HepG2 (cell line): ENCODE measurements around the gene SPHK2. TPM values are rescaled to one million over a fixed set of nuclear protein-coding genes. Genes with fewer than 3 reads are reported as not detected.

Source experiments
- ATAC-seq: fragments of 200-7000 bp; cut with Tn5 transposase; 3 replicates; pipeline ENCODE4 v1.9.1; 2020; ENCODE audit warnings: mild to moderate bottlenecking, moderate library complexity
- BruUV-seq: library from RNA; stranded (reverse); fragments of 400-500 nt; replicated peaks from 2 replicates; lab custom pipeline; 2021; lab: Mats Ljungman, UMichigan
- CTCF ChIA-PET: fragments of 300-600 bp; formaldehyde crosslinking; extraction: SDS; loops from one replicate; lab custom pipeline; 2021; ENCODE audit warnings: low total read pairs, inconsistent platforms, low intra/inter-chr PET ratio; lab: Yijun Ruan, JAX
- POLR2A ChIA-PET: fragments of 350-600 bp; sonication (Branson Sonifier 250); formaldehyde crosslinking; loops from one replicate; lab custom pipeline; 2020; ENCODE audit warnings: antibody characterized with exemption, inconsistent platforms; lab: Yijun Ruan, JAX
- DNase-seq: peaks from one replicate; pipeline ENCODE4 v3.0.0-alpha.2; 2015; ENCODE audit warnings: low spot score
- FAIRE-seq: peaks from 3 replicates; lab custom pipeline; 2011; peaks lifted over from hg19 to GRCh38; lab: Jason Lieb, UNC
- H2AFZ ChIP-seq: one replicate; pipeline ENCODE4 v1.6.1; 2011; ENCODE audit warnings: low read length, inconsistent platforms
- H3K27ac ChIP-seq: fragments of 300-600 bp; 3 replicates; pipeline ENCODE4 v1.8.0; 2011; ENCODE audit warnings: mixed run types, mild to moderate bottlenecking, mixed read lengths, low read length, inconsistent platforms; ENCODE audit not compliant: insufficient read depth; ENCODE audit errors: extremely low read length
- H3K27me3 ChIP-seq, 2 experiments: fragments of 200-600 bp in 1 of 2; 2 replicates in 1 of 2; 3 replicates in 1 of 2; pipeline versions ENCODE4 v1.6.0 to v1.8.0; 2011; ENCODE audit warnings: low read length in 2 of 2, mild to moderate bottlenecking in 2 of 2, moderate library complexity in 2 of 2, inconsistent platforms in 1 of 2; ENCODE audit not compliant: insufficient read depth in 2 of 2, control insufficient read depth in 1 of 2
- H3K36me3 ChIP-seq, 2 experiments: fragments of 200-600 bp in 1 of 2; replicated peaks in 1 of 2; 2 replicates in 1 of 2; 3 replicates in 1 of 2; pipeline versions ENCODE4 v1.5.1 to v1.8.0; 2011; ENCODE audit warnings: low read length in 2 of 2, inconsistent platforms in 1 of 2; ENCODE audit not compliant: insufficient read depth in 2 of 2, control insufficient read depth in 1 of 2
- H3K4me1 ChIP-seq: 2 replicates; pipeline ENCODE4 v1.5.1; 2012; ENCODE audit warnings: low read length, inconsistent platforms; ENCODE audit not compliant: insufficient read depth
- H3K4me2 ChIP-seq: 2 replicates; pipeline ENCODE4 v1.6.0; 2011; ENCODE audit warnings: low read depth, low read length, inconsistent platforms
- H3K4me3 ChIP-seq, 3 experiments: fragments of 200-600 bp in 1 of 3; sonication (generic), shearing (Covaris generic) in 1 of 3; replicated peaks in 1 of 3; 2 replicates each; pipeline ENCODE4 v1.5.1; 2011 to 2016; ENCODE audit warnings: low read length in 3 of 3, inconsistent platforms in 2 of 3, low read depth in 2 of 3, mild to moderate bottlenecking in 2 of 3, control low read depth in 1 of 3, mixed read lengths in 1 of 3; ENCODE audit not compliant: insufficient read depth in 1 of 3
- H3K79me2 ChIP-seq: one replicate; pipeline ENCODE4 v1.6.1; 2011; ENCODE audit warnings: low read length, inconsistent platforms; ENCODE audit not compliant: insufficient read depth
- H3K9ac ChIP-seq: 2 replicates; pipeline ENCODE4 v1.6.0; 2011; ENCODE audit warnings: mild to moderate bottlenecking, low read depth, low read length, inconsistent platforms; ENCODE audit not compliant: insufficient read depth
- H3K9me3 ChIP-seq: 2 replicates; pipeline ENCODE4 v1.5.1; 2012; ENCODE audit warnings: mild to moderate bottlenecking, low read length
- H4K20me1 ChIP-seq: 2 replicates; pipeline ENCODE4 v1.6.0; 2011; ENCODE audit warnings: inconsistent platforms, mild to moderate bottlenecking, low read length, moderate library complexity; ENCODE audit not compliant: insufficient read depth
- CHD4 ChIP-seq: fragments of 200-600 bp; sonication (generic); IDR thresholded peaks from 2 replicates; pipeline ENCODE4 v1.7.0; 2017; ENCODE audit warnings: mild to moderate bottlenecking, low read length, borderline replicate concordance
- KDM6A ChIP-seq: IDR thresholded peaks from 2 replicates; pipeline ENCODE4 v1.6.1; 2016; ENCODE audit warnings: low read depth
- KLF15 ChIP-seq: sonication (generic); formaldehyde crosslinking; IDR thresholded peaks from 2 replicates; pipeline ENCODE4 v1.8.1; 2023; ENCODE audit warnings: borderline replicate concordance, mild to moderate bottlenecking, inconsistent platforms, missing genetic modification reagents, mixed read lengths
- LCORL ChIP-seq, 2 experiments: fragments of 450-650 bp in 1 of 2; sonication (generic) in 1 of 2; formaldehyde crosslinking in 1 of 2; IDR thresholded peaks; 2 replicates each; pipeline versions ENCODE4 v1.5.0 to v1.6.1; 2017 to 2020; ENCODE audit warnings: antibody characterized with exemption in 1 of 2, missing genetic modification reagents in 1 of 2
- MAFG ChIP-seq: sonication (generic); formaldehyde crosslinking; IDR thresholded peaks from 2 replicates; pipeline ENCODE4 v1.5.1; 2020; ENCODE audit warnings: mild to moderate bottlenecking, missing genetic modification reagents
- MED8 ChIP-seq: sonication (generic); formaldehyde crosslinking; IDR thresholded peaks from 2 replicates; pipeline ENCODE4 v1.8.1; 2023; ENCODE audit warnings: mild to moderate bottlenecking, missing genetic modification reagents; ENCODE audit not compliant: insufficient replicate concordance
- NR2F1 ChIP-seq, 2 experiments: fragments of 450-650 bp in 1 of 2; formaldehyde crosslinking in 1 of 2; IDR thresholded peaks; 2 replicates each; pipeline versions ENCODE4 v1.5.0 to v1.6.1; 2016 to 2020; ENCODE audit warnings: mild to moderate bottlenecking in 1 of 2, missing compliant biosample characterization in 1 of 2, missing genetic modification reagents in 1 of 2, moderate library complexity in 1 of 2
- ONECUT2 ChIP-seq: sonication (generic); formaldehyde crosslinking; IDR thresholded peaks from 2 replicates; pipeline ENCODE4 v1.4.0; 2020; ENCODE audit warnings: missing genetic modification reagents
- SOX5 ChIP-seq: IDR thresholded peaks from 2 replicates; pipeline ENCODE4 v1.6.1; 2016; ENCODE audit warnings: borderline replicate concordance
- STAT5B ChIP-seq: sonication (generic); formaldehyde crosslinking; IDR thresholded peaks from 2 replicates; pipeline ENCODE4 v1.4.0; 2020; ENCODE audit warnings: missing genetic modification reagents
- TIGD3 ChIP-seq: sonication (generic); formaldehyde crosslinking; IDR thresholded peaks from 2 replicates; pipeline ENCODE4 v1.5.1; 2020; ENCODE audit warnings: mild to moderate bottlenecking, missing genetic modification reagents, borderline replicate concordance
- ZMYM3 ChIP-seq: sonication (generic); formaldehyde crosslinking; IDR thresholded peaks from 2 replicates; pipeline ENCODE4 v1.5.1; 2020; ENCODE audit warnings: mild to moderate bottlenecking, missing genetic modification reagents
- ZNF224 ChIP-seq: sonication (generic); formaldehyde crosslinking; IDR thresholded peaks from 2 replicates; pipeline ENCODE4 v1.5.0; 2020; ENCODE audit warnings: mild to moderate bottlenecking, missing genetic modification reagents
- ZNF468 ChIP-seq: sonication (generic); formaldehyde crosslinking; IDR thresholded peaks from 2 replicates; pipeline ENCODE4 v1.8.0; 2022; ENCODE audit warnings: mild to moderate bottlenecking, moderate library complexity, missing genetic modification reagents
- ZNF574 ChIP-seq: sonication (generic); formaldehyde crosslinking; IDR thresholded peaks from 2 replicates; pipeline ENCODE4 v1.4.0; 2020; ENCODE audit warnings: missing genetic modification reagents
- ZNF704 ChIP-seq: sonication (generic); formaldehyde crosslinking; IDR thresholded peaks from 2 replicates; pipeline ENCODE4 v1.8.1; 2023; ENCODE audit warnings: mild to moderate bottlenecking, inconsistent platforms, moderate library complexity, missing genetic modification reagents, borderline replicate concordance
- ZNF709 ChIP-seq: sonication (generic); formaldehyde crosslinking; IDR thresholded peaks from 2 replicates; pipeline ENCODE4 v1.5.0; 2020; ENCODE audit warnings: mild to moderate bottlenecking, missing genetic modification reagents
- ZSCAN22 ChIP-seq: sonication (generic); formaldehyde crosslinking; IDR thresholded peaks from 2 replicates; pipeline ENCODE4 v1.4.0; 2020; ENCODE audit warnings: mild to moderate bottlenecking, missing genetic modification reagents
- WGBS: methylation state at CpG from one replicate; pipeline ENCODE4 v1.1.6; 2017; ENCODE audit warnings: low lambda C conversion rate; 5-methylcytosine and 5-hydroxymethylcytosine counted together
- in situ Hi-C: cut with HindIII; loops from 2 replicates; pipeline ENCODE4 v1.10.0; 2017; ENCODE audit warnings: low pct_unique_long_range_greater_than_20kb; ENCODE audit not compliant: extremely low pct_ligation_motif_present
- intact Hi-C: fragments of 100-400 bp; cut with micrococcal nuclease; formaldehyde crosslinking; loops from one replicate; pipeline ENCODE4 v1.10.0; 2022; ENCODE audit not compliant: unreplicated experiment
- polyA plus RNA-seq, 8 experiments: library from polyadenylated mRNA; depleted of rRNA in 3 of 8; stranded (reverse) in 7 of 8; unstranded in 1 of 8; fragments of >200 nt; fragmentation: Illumina TruSeq in 4 of 8; extraction: Trizol in 4 of 8; gene quantifications; 2 replicates each; pipeline versions ENCODE4 v1.2.1 to v1.2.3, GENCODE V29; 2011 to 2016; ENCODE audit warnings: low read depth in 4 of 8, missing spikeins in 1 of 8, mixed read lengths in 1 of 8; ENCODE audit not compliant: insufficient read depth in 1 of 8
- total RNA-seq, 5 experiments: library from RNA; depleted of rRNA; stranded (reverse); fragments of >200 nt; fragmentation: Illumina TruSeq; extraction: Trizol; gene quantifications; 2 replicates each; pipeline ENCODE4 v1.2.3, GENCODE V29; 2016; ENCODE audit warnings: low read depth in 1 of 5

The SPHK2 gene
- total and polyA plus RNA-seq, 2 of the 13 experiments (the other 11 are each of a cell fraction or from before 2014, with no cell fraction given), result 2.9 to 14.4 TPM

GRCh38 chr19:48619692-48620585 lies 633 bp downstream of the SPHK2 start:
- POLR2A ChIA-PET, result interaction anchor here (0.6 to 1.6 kb wide), 38 partner anchors 8 to 1022 kb away, joined by 3 to 61 read pairs (median 5); partner anchors contain the start of genes CA11, DBP, NUCB1 and SCAF1
- 39% methylated on average over 6 of the region's 6 CpGs for WGBS
- Histone ChIP-seq H3K36me3 (peaks cover 15 to 28% of the 10 kb centered on the region in 2 experiments), H3K4me3 (peak overlapping the region; percentile 67 to 99 (median 89)), H3K4me2 (peak overlapping the region; percentile 93), H3K27ac (peak overlapping the region; percentile 76), H4K20me1 (peaks cover 36% of the 10 kb centered on the region), H3K9ac (peak overlapping the region; percentile 83), H3K27me3 (no peaks in the 10 kb centered on the region; a peak in 1 of 5 replicates), H2AFZ (no peak overlapping the region), H3K4me1 (peaks cover 55% of the 10 kb centered on the region), H3K79me2 (peaks cover 33% of the 10 kb centered on the region), H3K9me3 (no peaks in the 10 kb centered on the region)
- CTCF ChIA-PET, result no interaction called here
- intact Hi-C loops (loop anchor here (2.0 kb wide), 1 partner anchor 15 kb away; no protein-coding TSS in a partner anchor), in situ Hi-C loops (no loop called here)
- FAIRE-seq, result no peak
- BruUV-seq, result TSS peak; percentile 72
- no peak for DNase-seq
- no peak for ATAC-seq
- no peak for TF ChIP-seq STAT5B (CRISPR knock-in tag)
- no peak for TF ChIP-seq LCORL (IDR thresholded peaks at IDR 0.05)
- no peak for TF ChIP-seq LCORL (CRISPR knock-in tag; IDR thresholded peaks at IDR 0.05)
- TF ChIP-seq ZNF574 (CRISPR knock-in tag), result no peak
- no peak for TF ChIP-seq TIGD3
- TF ChIP-seq MED8 (CRISPR knock-in tag), result peak; percentile 0
- 0 out of 2 replicates have a peak, but pooled peaks have one; percentile 12 for TF ChIP-seq ZNF224
- peak; percentile 100 for TF ChIP-seq ZMYM3 (CRISPR knock-in tag)
- no peak for TF ChIP-seq MAFG (CRISPR knock-in tag)
- TF ChIP-seq NR2F1 (CRISPR knock-in tag; IDR thresholded peaks at IDR 0.05), result peak in 1 of 2 experiments; percentile 51; a peak in 1 of 4 replicates
- peak; percentile 10; the same call in 1 of the 2 replicates for TF ChIP-seq ZSCAN22 (CRISPR knock-in tag)
- no peak for TF ChIP-seq KLF15 (CRISPR knock-in tag)
- no peak for TF ChIP-seq ZNF709
- no peak for TF ChIP-seq SOX5 (CRISPR knock-in tag)
- TF ChIP-seq KDM6A (CRISPR knock-in tag), result peak; percentile 26; the same call in 1 of the 2 replicates
- no peak for TF ChIP-seq ZNF468
- TF ChIP-seq ONECUT2 (CRISPR knock-in tag), result 0 out of 2 replicates have a peak, but pooled peaks have one; percentile 11
- 0 out of 2 replicates have a peak, but pooled peaks have one; percentile 41 for TF ChIP-seq ZNF704 (CRISPR knock-in tag)
- peak; percentile 99 for TF ChIP-seq CHD4
